IPS DF 6.9 (cell line): Measurements from ENCODE around the gene PCDHGC4.

Experiments used
- DNase-seq: peaks from one replicate; pipeline ENCODE4 v3.0.0-alpha.2; 2013; ENCODE audit warnings: low read depth, low spot score
- H3K27ac ChIP-seq: one replicate; pipeline ENCODE4 v1.5.1; 2013; ENCODE audit warnings: low read length, control low read depth
- H3K27me3 ChIP-seq: 2 replicates; pipeline ENCODE4 v1.6.1; 2013; ENCODE audit warnings: mild to moderate bottlenecking, low read length; ENCODE audit not compliant: control insufficient read depth, insufficient read depth
- H3K36me3 ChIP-seq: 2 replicates; pipeline ENCODE4 v1.6.1; 2013; ENCODE audit warnings: low read length; ENCODE audit not compliant: control insufficient read depth, insufficient read depth
- H3K4me1 ChIP-seq: 2 replicates; pipeline ENCODE4 v1.6.1; 2013; ENCODE audit warnings: low read length; ENCODE audit not compliant: control insufficient read depth, insufficient read depth
- H3K4me3 ChIP-seq: 2 replicates; pipeline ENCODE4 v1.5.1; 2013; ENCODE audit warnings: mild to moderate bottlenecking, low read length
- H3K9me3 ChIP-seq: 2 replicates; pipeline ENCODE4 v1.6.1; 2013; ENCODE audit warnings: low read length, inconsistent platforms; ENCODE audit not compliant: control insufficient read depth, insufficient read depth
- WGBS: extraction: QIAGEN DNeasy Blood & Tissue Kit; methylation state at CpG from one replicate; pipeline ENCODE4 v1.1.7; 2013; ENCODE audit warnings: mixed read lengths, missing lambda C conversion rate; ENCODE audit not compliant: insufficient read length, insufficient coverage; 5-methylcytosine and 5-hydroxymethylcytosine counted together

Gene PCDHGC4

GRCh38 chr5:141528291-141528984, 43.6 kb downstream of the PCDHGC4 start:
- WGBS, result no CpG with 5 or more reads among the region's 11 CpGs
- no peak for DNase-seq
- H3K36me3 ChIP-seq, result peaks cover 19% of the 10 kb centered on the region; the same call in 1 of the 2 replicates
- H3K9me3 ChIP-seq, result no peaks in the 10 kb centered on the region
- H3K4me3 ChIP-seq, result no peak overlapping the region
- no peak overlapping the region for H3K27ac ChIP-seq
- no peaks in the 10 kb centered on the region for H3K27me3 ChIP-seq
- no peaks in the 10 kb centered on the region for H3K4me1 ChIP-seq

GRCh38 chr5:141529002-141529401, 44.2 kb downstream of the PCDHGC4 start:
- DNase-seq, result no peak
- WGBS, result no CpG with 5 or more reads among the region's 5 CpGs
- Histone ChIP-seq H3K36me3 (peaks cover 19% of the 10 kb centered on the region; the same call in 1 of the 2 replicates), H3K27ac (no peak overlapping the region), H3K27me3 (no peaks in the 10 kb centered on the region), H3K4me1 (no peaks in the 10 kb centered on the region), H3K4me3 (no peak overlapping the region), H3K9me3 (no peaks in the 10 kb centered on the region)

GRCh38 chr5:141529873-141530272, 45.0 kb downstream of the PCDHGC4 start:
- Histone ChIP-seq H3K36me3 (peaks cover 19% of the 10 kb centered on the region; the same call in 1 of the 2 replicates), H3K4me3 (no peak overlapping the region), H3K27me3 (no peaks in the 10 kb centered on the region), H3K9me3 (no peaks in the 10 kb centered on the region), H3K4me1 (no peaks in the 10 kb centered on the region), H3K27ac (no peak overlapping the region)
- DNase-seq, result no peak
- WGBS, result no CpG with 5 or more reads among the region's 7 CpGs

GRCh38 chr5:141532726-141533125, 47.9 kb downstream of the PCDHGC4 start:
- H3K4me3 ChIP-seq, result no peak overlapping the region
- no peak overlapping the region for H3K27ac ChIP-seq
- DNase-seq, result no peak
- no peaks in the 10 kb centered on the region for H3K9me3 ChIP-seq
- WGBS, result no CpG with 5 or more reads among the region's 1 CpG
- no peaks in the 10 kb centered on the region for H3K4me1 ChIP-seq
- H3K27me3 ChIP-seq, result no peaks in the 10 kb centered on the region
- peaks cover 12% of the 10 kb centered on the region; the same call in 1 of the 2 replicates for H3K36me3 ChIP-seq

- no peak overlapping the region for H3K4me3 ChIP-seq
- no peak for DNase-seq
- no peaks in the 10 kb centered on the region for H3K27me3 ChIP-seq
- no peaks in the 10 kb centered on the region for H3K4me1 ChIP-seq
- peaks cover 4% of the 10 kb centered on the region; the same call in 1 of the 2 replicates for H3K36me3 ChIP-seq
- WGBS, result no CpG with 5 or more reads among the region's 1 CpG
- H3K27ac ChIP-seq, result no peak overlapping the region
- no peaks in the 10 kb centered on the region for H3K9me3 ChIP-seq
Observed at GRCh38 chr5:141533897-141534296, 49.1 kb downstream of the PCDHGC4 start.

- Histone ChIP-seq H3K9me3 (no peaks in the 10 kb centered on the region), H3K4me3 (no peak overlapping the region), H3K4me1 (no peaks in the 10 kb centered on the region), H3K27ac (no peak overlapping the region), H3K27me3 (no peaks in the 10 kb centered on the region), H3K36me3 (no peaks in the 10 kb centered on the region)
- no peak for DNase-seq
- WGBS, result no CpG with 5 or more reads among the region's 4 CpGs
Observed at GRCh38 chr5:141534492-141535213, 49.8 kb downstream of the PCDHGC4 start.
